HG03460 (cell line): ENCODE measurements around the gene CST2.
"Not testable (repeated sequence)": the region's sequence is repeated elsewhere in the genome, so short reads cannot be mapped to it uniquely, and the experiment has no call there.

ENCODE experiments used
- ATAC-seq: cut with Tn5 transposase; IDR thresholded peaks from one replicate; pipeline ENCODE4 v1.9.1; 2021; ENCODE audit not compliant: unreplicated experiment

Gene CST2

GRCh38 chr20:23826541-23827021 is at the start of gene CST2:
Gene CST2, minus strand, starts transcription at chr20:23826729. Its CDS starts 69 bp downstream, at chr20:23826660.
- no peak for ATAC-seq

GRCh38 chr20:23875606-23876237 is 49.2 kb upstream of the CST2 start:
- ATAC-seq, result no peak

- ATAC-seq, result no peak
These were observed 48.2 kb upstream of the CST2 start for GRCh38 chr20:23874747-23875146.

- no peak for ATAC-seq
These were observed 47.0 kb upstream of the CST2 start for GRCh38 chr20:23873370-23874015.

GRCh38 chr20:23872065-23872464 is 45.5 kb upstream of the CST2 start:
- no peak for ATAC-seq

GRCh38 chr20:23870461-23870860 is 43.9 kb upstream of the CST2 start:
- no peak for ATAC-seq

- ATAC-seq, result no peak
These were observed 43.0 kb upstream of the CST2 start for GRCh38 chr20:23869520-23869919.

- ATAC-seq, result no peak
These were observed 41.8 kb upstream of the CST2 start for GRCh38 chr20:23868321-23868720.

GRCh38 chr20:23867152-23867776 is 40.7 kb upstream of the CST2 start:
- ATAC-seq, result no peak

GRCh38 chr20:23860771-23861170 is 34.2 kb upstream of the CST2 start:
- not testable (repeated sequence) for ATAC-seq

- ATAC-seq, result no peak
These were observed 31.6 kb upstream of the CST2 start for GRCh38 chr20:23857962-23858595.

GRCh38 chr20:23856736-23857135 is 30.2 kb upstream of the CST2 start:
- no peak for ATAC-seq

- no peak for ATAC-seq
These were observed 29.7 kb upstream of the CST2 start for GRCh38 chr20:23856226-23856625.

GRCh38 chr20:23841693-23842092 is 15.2 kb upstream of the CST2 start:
- ATAC-seq, result no peak

GRCh38 chr20:23835716-23836115 is 9.2 kb upstream of the CST2 start:
- no peak for ATAC-seq

GRCh38 chr20:23832775-23833513 is 6.4 kb upstream of the CST2 start:
- ATAC-seq, result no peak

- ATAC-seq, result not testable (repeated sequence)
These were observed 5.4 kb upstream of the CST2 start for GRCh38 chr20:23831961-23832360.

- ATAC-seq, result no peak
These were observed 2.8 kb downstream of the CST2 start for GRCh38 chr20:23823621-23824324.

- no peak for ATAC-seq
These were observed 3.4 kb downstream of the CST2 start for GRCh38 chr20:23823111-23823510.

GRCh38 chr20:23820493-23820892 is 6.0 kb downstream of the CST2 start:
- ATAC-seq, result no peak
